Neural cell (in vitro differentiated cells): ENCODE results near the gene NKAIN4.

Experiments used
- EP300 ChIP-seq: fragments of 450-650 bp; conservative IDR thresholded peaks from 2 replicates; pipeline ENCODE4 v1.6.1; 2014; ENCODE audit warnings: antibody characterized with exemption, mild to moderate bottlenecking, moderate library complexity; ENCODE audit not compliant: poor library complexity, severe bottlenecking
- EZH2 ChIP-seq: fragments of 200-600, 300-800 bp; shearing (Covaris generic), sonication (generic); IDR thresholded peaks from 2 replicates; pipeline ENCODE4 v1.6.1; 2014; ENCODE audit warnings: antibody characterized with exemption, low read length, borderline replicate concordance, mild to moderate bottlenecking; ENCODE audit not compliant: insufficient read depth, poor library complexity, severe bottlenecking
- MXI1 ChIP-seq: fragments of 450-650 bp; conservative IDR thresholded peaks from 2 replicates; pipeline ENCODE4 v1.6.1; 2014; ENCODE audit warnings: antibody characterized with exemption, mild to moderate bottlenecking; ENCODE audit not compliant: poor library complexity, severe bottlenecking
- POLR2AphosphoS5 ChIP-seq: IDR thresholded peaks from 2 replicates; pipeline ENCODE4 v1.6.1; 2012
- RAD21 ChIP-seq: fragments of 450-650 bp; conservative IDR thresholded peaks from 2 replicates; pipeline ENCODE4 v1.6.1; 2014; ENCODE audit warnings: antibody characterized with exemption, mild to moderate bottlenecking, moderate library complexity
- SMC3 ChIP-seq: fragments of 450-650 bp; conservative IDR thresholded peaks from 2 replicates; pipeline ENCODE4 v1.6.1; 2014; ENCODE audit warnings: antibody characterized with exemption, mild to moderate bottlenecking, moderate library complexity; ENCODE audit not compliant: poor library complexity
- TAF1 ChIP-seq: IDR thresholded peaks from 2 replicates; pipeline ENCODE4 v1.6.1; 2012; ENCODE audit warnings: low read depth
- TF ChIP-seq, protein P1 (sequence below): fragments of 450-650 bp; IDR thresholded peaks from 2 replicates; pipeline ENCODE4 v1.5.1; 2014; ENCODE audit warnings: antibody characterized with exemption, mild to moderate bottlenecking, moderate library complexity; ENCODE audit not compliant: poor library complexity, severe bottlenecking
- TF ChIP-seq, protein P2 (sequence below): IDR thresholded peaks from 2 replicates; pipeline ENCODE4 v1.6.1; 2012; ENCODE audit warnings: borderline replicate concordance

DNA sequence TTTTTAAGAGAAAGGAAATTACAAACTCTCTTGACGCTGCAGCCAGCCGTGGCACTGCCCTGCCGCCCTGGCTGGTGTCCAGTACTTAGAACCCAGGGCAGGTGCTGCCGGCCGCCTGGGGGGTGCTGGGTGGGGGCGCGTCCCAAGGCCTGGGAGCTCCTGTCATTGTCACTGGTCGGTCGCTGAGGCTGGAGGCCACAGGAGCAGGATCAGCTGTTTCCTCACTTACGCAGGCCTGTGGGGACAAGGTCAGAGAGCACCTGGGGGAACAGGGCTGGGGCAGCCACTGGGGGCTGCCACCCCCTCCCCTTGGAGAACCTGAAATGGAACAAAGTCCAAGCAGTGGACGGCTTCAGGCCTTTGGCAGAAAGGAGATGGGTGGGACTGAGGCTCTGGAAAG is 13.0 kb downstream of the NKAIN4 start:
- no peak for TF ChIP-seq EZH2
- TF ChIP-seq SMC3 = no peak
- TF ChIP-seq, protein P1, sequence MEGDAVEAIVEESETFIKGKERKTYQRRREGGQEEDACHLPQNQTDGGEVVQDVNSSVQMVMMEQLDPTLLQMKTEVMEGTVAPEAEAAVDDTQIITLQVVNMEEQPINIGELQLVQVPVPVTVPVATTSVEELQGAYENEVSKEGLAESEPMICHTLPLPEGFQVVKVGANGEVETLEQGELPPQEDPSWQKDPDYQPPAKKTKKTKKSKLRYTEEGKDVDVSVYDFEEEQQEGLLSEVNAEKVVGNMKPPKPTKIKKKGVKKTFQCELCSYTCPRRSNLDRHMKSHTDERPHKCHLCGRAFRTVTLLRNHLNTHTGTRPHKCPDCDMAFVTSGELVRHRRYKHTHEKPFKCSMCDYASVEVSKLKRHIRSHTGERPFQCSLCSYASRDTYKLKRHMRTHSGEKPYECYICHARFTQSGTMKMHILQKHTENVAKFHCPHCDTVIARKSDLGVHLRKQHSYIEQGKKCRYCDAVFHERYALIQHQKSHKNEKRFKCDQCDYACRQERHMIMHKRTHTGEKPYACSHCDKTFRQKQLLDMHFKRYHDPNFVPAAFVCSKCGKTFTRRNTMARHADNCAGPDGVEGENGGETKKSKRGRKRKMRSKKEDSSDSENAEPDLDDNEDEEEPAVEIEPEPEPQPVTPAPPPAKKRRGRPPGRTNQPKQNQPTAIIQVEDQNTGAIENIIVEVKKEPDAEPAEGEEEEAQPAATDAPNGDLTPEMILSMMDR = no peak
- no peak for TF ChIP-seq EP300
- TF ChIP-seq, protein P2, sequence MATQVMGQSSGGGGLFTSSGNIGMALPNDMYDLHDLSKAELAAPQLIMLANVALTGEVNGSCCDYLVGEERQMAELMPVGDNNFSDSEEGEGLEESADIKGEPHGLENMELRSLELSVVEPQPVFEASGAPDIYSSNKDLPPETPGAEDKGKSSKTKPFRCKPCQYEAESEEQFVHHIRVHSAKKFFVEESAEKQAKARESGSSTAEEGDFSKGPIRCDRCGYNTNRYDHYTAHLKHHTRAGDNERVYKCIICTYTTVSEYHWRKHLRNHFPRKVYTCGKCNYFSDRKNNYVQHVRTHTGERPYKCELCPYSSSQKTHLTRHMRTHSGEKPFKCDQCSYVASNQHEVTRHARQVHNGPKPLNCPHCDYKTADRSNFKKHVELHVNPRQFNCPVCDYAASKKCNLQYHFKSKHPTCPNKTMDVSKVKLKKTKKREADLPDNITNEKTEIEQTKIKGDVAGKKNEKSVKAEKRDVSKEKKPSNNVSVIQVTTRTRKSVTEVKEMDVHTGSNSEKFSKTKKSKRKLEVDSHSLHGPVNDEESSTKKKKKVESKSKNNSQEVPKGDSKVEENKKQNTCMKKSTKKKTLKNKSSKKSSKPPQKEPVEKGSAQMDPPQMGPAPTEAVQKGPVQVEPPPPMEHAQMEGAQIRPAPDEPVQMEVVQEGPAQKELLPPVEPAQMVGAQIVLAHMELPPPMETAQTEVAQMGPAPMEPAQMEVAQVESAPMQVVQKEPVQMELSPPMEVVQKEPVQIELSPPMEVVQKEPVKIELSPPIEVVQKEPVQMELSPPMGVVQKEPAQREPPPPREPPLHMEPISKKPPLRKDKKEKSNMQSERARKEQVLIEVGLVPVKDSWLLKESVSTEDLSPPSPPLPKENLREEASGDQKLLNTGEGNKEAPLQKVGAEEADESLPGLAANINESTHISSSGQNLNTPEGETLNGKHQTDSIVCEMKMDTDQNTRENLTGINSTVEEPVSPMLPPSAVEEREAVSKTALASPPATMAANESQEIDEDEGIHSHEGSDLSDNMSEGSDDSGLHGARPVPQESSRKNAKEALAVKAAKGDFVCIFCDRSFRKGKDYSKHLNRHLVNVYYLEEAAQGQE = no peak
- no peak for TF ChIP-seq TAF1
- TF ChIP-seq POLR2AphosphoS5 = no peak
- no peak for TF ChIP-seq MXI1
- no peak for TF ChIP-seq RAD21
